ENCODE measurements around the gene MAX. TPM values are rescaled to one million over a fixed set of nuclear protein-coding genes. Genes with fewer than 3 reads are reported as not detected.

MAX gene
- total RNA-seq, 1 experiment from 2014 or later, result 72.9 TPM

DNA sequence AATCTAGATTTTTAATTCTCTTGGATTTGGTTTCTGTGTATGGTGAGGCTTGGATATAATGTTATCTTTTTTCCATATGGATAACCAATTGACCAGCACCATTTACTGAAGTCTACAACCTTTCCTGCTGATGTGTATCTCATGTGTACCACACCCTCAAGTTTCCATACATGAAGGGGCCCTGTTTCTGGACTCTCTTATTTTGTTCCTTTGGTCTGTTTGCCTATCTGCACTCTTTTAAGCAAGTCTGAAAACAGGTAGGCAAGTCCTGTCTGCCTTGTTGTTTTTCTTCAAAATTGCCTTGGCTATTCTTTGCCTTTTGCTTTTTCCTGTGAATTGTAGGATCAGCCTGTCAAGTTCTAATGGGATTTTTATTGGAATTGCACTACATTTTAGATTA, 44.6 kb downstream of the MAX start:
- Mint-ChIP-seq H3K4me1 (no peaks in the 10 kb centered on the region), H3K4me3 (no peak overlapping the region), H3K27ac (peak overlapping the region in 2 of 3 experiments; percentile 1 to 64; a peak in 3 of 7 replicates), H3K9me3 (no peaks in the 10 kb centered on the region), H3K27me3 (ENCODE audit: low read depth) (no peaks in the 10 kb centered on the region), H3K36me3 (ENCODE audit: insufficient read depth in 1 of 3, low read depth in 3 of 3) (peaks cover 17 to 57% (median 54%) of the 10 kb centered on the region in 3 experiments)
- no peak for DNase-seq
- H2BK5ac ChIP-seq (ENCODE audit: insufficient read length, low read length), result no peak overlapping the region
- H3K4ac ChIP-seq (ENCODE audit: low read depth, low read length), result no peak overlapping the region
- no peak overlapping the region for H4K5ac ChIP-seq (ENCODE audit: insufficient read length, low read depth, low read length)
- no peak overlapping the region for H4K91ac ChIP-seq (ENCODE audit: insufficient read length, low read depth, low read length)
- no peak overlapping the region for H3K23ac ChIP-seq (ENCODE audit: insufficient read length, low read depth, low read length)
- no peaks in the 10 kb centered on the region for H4K20me1 ChIP-seq (ENCODE audit: control insufficient read depth, insufficient read depth, insufficient read length)
- H3K9me3 ChIP-seq (ENCODE audit: control insufficient read depth, low read depth, low read length), result no peaks in the 10 kb centered on the region
- no peak overlapping the region for H2BK12ac ChIP-seq (ENCODE audit: insufficient read length, low read depth, low read length)
- H3K4me1 ChIP-seq (ENCODE audit: insufficient read depth, low read length), result no peaks in the 10 kb centered on the region
- no peak overlapping the region for H3K4me2 ChIP-seq (ENCODE audit: insufficient read depth, insufficient read length, low read length)
- H3K56ac ChIP-seq (ENCODE audit: insufficient read length, low read depth, low read length), result no peak overlapping the region
- H2BK120ac ChIP-seq (ENCODE audit: low read depth, low read length, poor library complexity, severe bottlenecking), result no peak overlapping the region
- H3T11ph ChIP-seq (ENCODE audit: low read length), result no peak overlapping the region
- no peak overlapping the region for H3K18ac ChIP-seq (ENCODE audit: insufficient read length, low read depth, low read length)
- TF ChIP-seq, protein P1, sequence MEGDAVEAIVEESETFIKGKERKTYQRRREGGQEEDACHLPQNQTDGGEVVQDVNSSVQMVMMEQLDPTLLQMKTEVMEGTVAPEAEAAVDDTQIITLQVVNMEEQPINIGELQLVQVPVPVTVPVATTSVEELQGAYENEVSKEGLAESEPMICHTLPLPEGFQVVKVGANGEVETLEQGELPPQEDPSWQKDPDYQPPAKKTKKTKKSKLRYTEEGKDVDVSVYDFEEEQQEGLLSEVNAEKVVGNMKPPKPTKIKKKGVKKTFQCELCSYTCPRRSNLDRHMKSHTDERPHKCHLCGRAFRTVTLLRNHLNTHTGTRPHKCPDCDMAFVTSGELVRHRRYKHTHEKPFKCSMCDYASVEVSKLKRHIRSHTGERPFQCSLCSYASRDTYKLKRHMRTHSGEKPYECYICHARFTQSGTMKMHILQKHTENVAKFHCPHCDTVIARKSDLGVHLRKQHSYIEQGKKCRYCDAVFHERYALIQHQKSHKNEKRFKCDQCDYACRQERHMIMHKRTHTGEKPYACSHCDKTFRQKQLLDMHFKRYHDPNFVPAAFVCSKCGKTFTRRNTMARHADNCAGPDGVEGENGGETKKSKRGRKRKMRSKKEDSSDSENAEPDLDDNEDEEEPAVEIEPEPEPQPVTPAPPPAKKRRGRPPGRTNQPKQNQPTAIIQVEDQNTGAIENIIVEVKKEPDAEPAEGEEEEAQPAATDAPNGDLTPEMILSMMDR (conservative IDR thresholded peaks at IDR 0.05), result no peak
- H3K79me1 ChIP-seq (ENCODE audit: insufficient read depth, low read depth, low read length, poor library complexity, severe bottlenecking), result no peaks in the 10 kb centered on the region
- no peak overlapping the region for H2BK20ac ChIP-seq (ENCODE audit: low read depth, low read length, poor library complexity, severe bottlenecking)
- no peaks in the 10 kb centered on the region for H3K27me3 ChIP-seq (ENCODE audit: insufficient read depth, low read length)
- H3K9ac ChIP-seq (ENCODE audit: extremely low read depth, insufficient read length, low read length), result no peak overlapping the region
- no peak overlapping the region for H3K27ac ChIP-seq (ENCODE audit: insufficient read length, low read depth, low read length)
- H2AK5ac ChIP-seq (ENCODE audit: insufficient read length, low read length), result no peak overlapping the region
- H3K79me2 ChIP-seq (ENCODE audit: insufficient read depth, low read length), result peaks cover 2% of the 10 kb centered on the region; the same call in 1 of the 2 replicates
- H2AFZ ChIP-seq (ENCODE audit: low read length), result no peak overlapping the region
- no peak overlapping the region for H4K8ac ChIP-seq (replicated peaks; ENCODE audit: insufficient read length, low read depth, low read length)
- H3K14ac ChIP-seq (ENCODE audit: insufficient read depth, low read length), result no peak overlapping the region
- H3K23me2 ChIP-seq (ENCODE audit: insufficient read length, low read depth, low read length, poor library complexity, severe bottlenecking), result no peaks in the 10 kb centered on the region
- H2BK15ac ChIP-seq (ENCODE audit: low read depth, low read length), result no peak overlapping the region
